Stomach smooth muscle (tissue), 2 donors: ENCODE results near the gene USP17L22.
"Not testable (repeated sequence)": the region's sequence is repeated elsewhere in the genome, so short reads cannot be mapped to it uniquely, and the experiment has no call there.

Experiments
- H3K27ac ChIP-seq: one replicate; pipeline ENCODE4 v1.7.0; 2013; ENCODE audit warnings: mild to moderate bottlenecking, low read length, inconsistent platforms
- H3K27me3 ChIP-seq, 2 donors: one replicate each; pipeline ENCODE4 v1.7.0; 2013; ENCODE audit warnings: low read length in 2 of 2; ENCODE audit not compliant: insufficient read depth in 2 of 2, control insufficient read depth in 1 of 2
- H3K36me3 ChIP-seq, 2 donors: one replicate each; pipeline ENCODE4 v1.7.0; 2013; ENCODE audit warnings: low read length in 2 of 2; ENCODE audit not compliant: control insufficient read depth in 2 of 2, insufficient read depth in 2 of 2
- H3K4me1 ChIP-seq: one replicate; pipeline ENCODE4 v1.7.0; 2013; ENCODE audit warnings: low read length; ENCODE audit not compliant: control insufficient read depth, insufficient read depth
- H3K4me3 ChIP-seq, 2 donors: one replicate each; pipeline ENCODE4 v1.7.0; 2013; ENCODE audit warnings: low read length in 2 of 2
- H3K9ac ChIP-seq, 2 donors: one replicate each; pipeline ENCODE4 v1.7.0; 2013; ENCODE audit warnings: low read length in 2 of 2, mild to moderate bottlenecking in 1 of 2
- H3K9me3 ChIP-seq, 2 donors: one replicate each; pipeline ENCODE4 v1.7.0; 2013; ENCODE audit warnings: low read length in 2 of 2; ENCODE audit not compliant: control insufficient read depth in 2 of 2
- donor health status: healthy.
- donor health status: Pancreatic carcinoma.

USP17L22 gene, protein sequence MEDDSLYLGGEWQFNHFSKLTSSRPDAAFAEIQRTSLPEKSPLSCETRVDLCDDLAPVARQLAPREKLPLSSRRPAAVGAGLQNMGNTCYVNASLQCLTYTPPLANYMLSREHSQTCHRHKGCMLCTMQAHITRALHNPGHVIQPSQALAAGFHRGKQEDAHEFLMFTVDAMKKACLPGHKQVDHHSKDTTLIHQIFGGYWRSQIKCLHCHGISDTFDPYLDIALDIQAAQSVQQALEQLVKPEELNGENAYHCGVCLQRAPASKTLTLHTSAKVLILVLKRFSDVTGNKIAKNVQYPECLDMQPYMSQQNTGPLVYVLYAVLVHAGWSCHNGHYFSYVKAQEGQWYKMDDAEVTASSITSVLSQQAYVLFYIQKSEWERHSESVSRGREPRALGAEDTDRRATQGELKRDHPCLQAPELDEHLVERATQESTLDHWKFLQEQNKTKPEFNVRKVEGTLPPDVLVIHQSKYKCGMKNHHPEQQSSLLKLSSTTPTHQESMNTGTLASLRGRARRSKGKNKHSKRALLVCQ

GRCh38 chr4:9267319-9267718, at the start of gene USP17L22:
USP17L22 (plus strand) TSS chr4:9267619; CDS start chr4:9267619, 0 bp downstream.
- H3K4me3 ChIP-seq, H3K9ac ChIP-seq, H3K4me1 ChIP-seq, H3K9me3 ChIP-seq, H3K36me3 ChIP-seq, H3K27me3 ChIP-seq, H3K27ac ChIP-seq: not testable (repeated sequence)

DNA sequence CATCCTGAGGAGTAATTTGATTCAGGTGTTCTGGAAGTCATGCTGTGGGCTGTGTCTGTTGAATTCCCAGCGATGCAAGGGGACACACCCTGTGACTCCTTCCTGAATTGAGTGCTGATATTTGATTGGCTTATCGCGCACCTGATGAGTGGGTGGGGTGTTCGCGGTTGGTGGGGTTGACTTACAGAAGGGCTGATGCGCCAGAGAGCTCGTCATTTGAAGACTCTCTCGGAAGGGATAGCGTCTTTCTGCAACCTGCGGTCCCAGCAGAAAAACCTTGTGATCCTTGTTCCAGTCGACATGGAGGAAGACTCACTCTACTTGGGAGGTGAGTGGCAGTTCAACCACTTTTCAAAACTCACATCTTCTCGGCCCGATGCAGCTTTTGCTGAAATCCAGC, 47.6 kb upstream of the USP17L22 start, which contains the start of gene USP17L12:
TSS of gene USP17L12 (plus strand) at position 301 of the 400 bp plus-strand sequence. CDS start at position 301, 0 bp downstream.
- not testable (repeated sequence) for H3K27ac ChIP-seq, H3K4me1 ChIP-seq, H3K9me3 ChIP-seq, H3K27me3 ChIP-seq, H3K4me3 ChIP-seq, H3K36me3 ChIP-seq, H3K9ac ChIP-seq

GRCh38 chr4:9224596-9224995, 42.8 kb upstream of the USP17L22 start, which contains the start of gene USP17L13:
USP17L13 (plus strand) TSS chr4:9224896; CDS start chr4:9224896, 0 bp downstream.
- not testable (repeated sequence) for H3K9me3 ChIP-seq, H3K27me3 ChIP-seq, H3K27ac ChIP-seq, H3K36me3 ChIP-seq, H3K4me3 ChIP-seq, H3K9ac ChIP-seq, H3K4me1 ChIP-seq

DNA sequence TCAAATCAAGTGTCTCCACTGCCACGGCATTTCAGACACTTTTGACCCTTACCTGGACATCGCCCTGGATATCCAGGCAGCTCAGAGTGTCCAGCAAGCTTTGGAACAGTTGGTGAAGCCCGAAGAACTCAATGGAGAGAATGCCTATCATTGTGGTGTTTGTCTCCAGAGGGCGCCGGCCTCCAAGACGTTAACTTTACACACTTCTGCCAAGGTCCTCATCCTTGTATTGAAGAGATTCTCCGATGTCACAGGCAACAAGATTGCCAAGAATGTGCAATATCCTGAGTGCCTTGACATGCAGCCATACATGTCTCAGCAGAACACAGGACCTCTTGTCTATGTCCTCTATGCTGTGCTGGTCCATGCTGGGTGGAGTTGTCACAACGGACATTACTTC, 37.2 kb upstream of the USP17L22 start:
- H3K27me3 ChIP-seq, H3K4me1 ChIP-seq, H3K36me3 ChIP-seq, H3K9ac ChIP-seq, H3K9me3 ChIP-seq, H3K4me3 ChIP-seq, H3K27ac ChIP-seq: not testable (repeated sequence)

GRCh38 chr4:9234085-9234484, 33.3 kb upstream of the USP17L22 start, which contains the start of gene USP17L15:
USP17L15 (plus strand) TSS chr4:9234385; CDS start chr4:9234385, 0 bp downstream.
- H3K9ac ChIP-seq, H3K4me3 ChIP-seq, H3K9me3 ChIP-seq, H3K27ac ChIP-seq, H3K27me3 ChIP-seq, H3K4me1 ChIP-seq, H3K36me3 ChIP-seq: not testable (repeated sequence)

DNA sequence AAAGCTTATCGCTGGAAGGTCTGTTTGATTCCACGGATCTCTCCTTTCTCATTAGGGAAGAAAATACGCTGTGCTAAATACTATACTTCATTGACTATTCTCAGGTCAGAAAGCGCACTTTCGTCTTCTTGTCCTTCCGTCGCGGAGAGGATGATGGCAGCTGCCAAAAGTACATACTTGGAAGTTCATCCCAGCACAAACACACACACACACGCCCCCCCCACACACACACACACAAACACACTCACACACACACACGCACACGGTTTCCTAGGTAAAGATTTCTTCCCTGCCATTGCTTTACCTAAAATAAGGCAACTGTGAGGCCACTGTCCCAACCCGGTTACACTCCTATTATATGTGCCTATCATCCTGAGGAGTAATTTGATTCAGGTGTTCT, 29.0 kb upstream of the USP17L22 start:
- H3K9me3 ChIP-seq, H3K27me3 ChIP-seq, H3K27ac ChIP-seq: not testable (repeated sequence)

DNA sequence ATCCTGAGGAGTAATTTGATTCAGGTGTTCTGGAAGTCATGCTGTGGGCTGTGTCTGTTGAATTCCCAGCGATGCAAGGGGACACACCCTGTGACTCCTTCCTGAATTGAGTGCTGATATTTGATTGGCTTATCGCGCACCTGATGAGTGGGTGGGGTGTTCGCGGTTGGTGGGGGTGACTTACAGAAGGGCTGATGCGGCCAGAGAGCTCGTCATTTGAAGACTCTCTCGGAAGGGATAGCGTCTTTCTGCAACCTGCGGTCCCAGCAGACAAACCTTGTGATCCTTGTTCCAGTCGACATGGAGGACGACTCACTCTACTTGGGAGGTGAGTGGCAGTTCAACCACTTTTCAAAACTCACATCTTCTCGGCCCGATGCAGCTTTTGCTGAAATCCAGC, 23.8 kb upstream of the USP17L22 start, which contains the start of gene USP17L17:
TSS of gene USP17L17 (plus strand) at position 301 of the 400 bp plus-strand sequence. CDS start at position 301, 0 bp downstream.
- not testable (repeated sequence) for H3K4me1 ChIP-seq

More for the DNA sequence above, 29.0 kb upstream of the USP17L22 start:
- H3K4me1 ChIP-seq, H3K36me3 ChIP-seq, H3K4me3 ChIP-seq, H3K9ac ChIP-seq: not testable (repeated sequence)

GRCh38 chr4:9247953-9248680, 19.3 kb upstream of the USP17L22 start, which contains the start of gene USP17L18:
USP17L18 (plus strand) TSS chr4:9248630; CDS start chr4:9248630, 0 bp downstream.
- H3K4me3 ChIP-seq, H3K9me3 ChIP-seq, H3K4me1 ChIP-seq, H3K27me3 ChIP-seq, H3K36me3 ChIP-seq, H3K9ac ChIP-seq, H3K27ac ChIP-seq: not testable (repeated sequence)

More for the DNA sequence above, 23.8 kb upstream of the USP17L22 start, which contains the start of gene USP17L17:
- H3K36me3 ChIP-seq, H3K27me3 ChIP-seq, H3K9me3 ChIP-seq, H3K4me3 ChIP-seq, H3K27ac ChIP-seq, H3K9ac ChIP-seq: not testable (repeated sequence)

DNA sequence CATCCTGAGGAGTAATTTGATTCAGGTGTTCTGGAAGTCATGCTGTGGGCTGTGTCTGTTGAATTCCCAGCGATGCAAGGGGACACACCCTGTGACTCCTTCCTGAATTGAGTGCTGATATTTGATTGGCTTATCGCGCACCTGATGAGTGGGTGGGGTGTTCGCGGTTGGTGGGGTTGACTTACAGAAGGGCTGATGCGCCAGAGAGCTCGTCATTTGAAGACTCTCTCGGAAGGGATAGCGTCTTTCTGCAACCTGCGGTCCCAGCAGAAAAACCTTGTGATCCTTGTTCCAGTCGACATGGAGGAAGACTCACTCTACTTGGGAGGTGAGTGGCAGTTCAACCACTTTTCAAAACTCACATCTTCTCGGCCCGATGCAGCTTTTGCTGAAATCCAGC, 14.3 kb upstream of the USP17L22 start, which contains the start of gene USP17L19:
TSS of gene USP17L19 (plus strand) at position 301 of the 400 bp plus-strand sequence. CDS start at position 301, 0 bp downstream.
- H3K36me3 ChIP-seq, H3K27ac ChIP-seq, H3K4me1 ChIP-seq, H3K27me3 ChIP-seq, H3K9me3 ChIP-seq, H3K4me3 ChIP-seq, H3K9ac ChIP-seq: not testable (repeated sequence)

- H3K27ac ChIP-seq, H3K9me3 ChIP-seq, H3K4me3 ChIP-seq, H3K9ac ChIP-seq, H3K36me3 ChIP-seq, H3K27me3 ChIP-seq, H3K4me1 ChIP-seq: not testable (repeated sequence)
Measured at GRCh38 chr4:9257824-9258223, 9.6 kb upstream of the USP17L22 start, which contains the start of gene USP17L20. USP17L20 (plus strand) TSS chr4:9258124; CDS start chr4:9258124, 0 bp downstream.
